ENCODE results near the gene DMRTA1. TPM values are rescaled to one million over a fixed set of nuclear protein-coding genes. Genes with fewer than 3 reads are reported as not detected.

DMRTA1 gene, protein sequence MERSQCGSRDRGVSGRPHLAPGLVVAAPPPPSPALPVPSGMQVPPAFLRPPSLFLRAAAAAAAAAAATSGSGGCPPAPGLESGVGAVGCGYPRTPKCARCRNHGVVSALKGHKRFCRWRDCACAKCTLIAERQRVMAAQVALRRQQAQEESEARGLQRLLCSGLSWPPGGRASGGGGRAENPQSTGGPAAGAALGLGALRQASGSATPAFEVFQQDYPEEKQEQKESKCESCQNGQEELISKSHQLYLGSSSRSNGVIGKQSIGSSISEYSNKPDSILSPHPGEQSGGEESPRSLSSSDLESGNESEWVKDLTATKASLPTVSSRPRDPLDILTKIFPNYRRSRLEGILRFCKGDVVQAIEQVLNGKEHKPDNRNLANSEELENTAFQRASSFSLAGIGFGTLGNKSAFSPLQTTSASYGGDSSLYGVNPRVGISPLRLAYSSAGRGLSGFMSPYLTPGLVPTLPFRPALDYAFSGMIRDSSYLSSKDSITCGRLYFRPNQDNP
- total RNA-seq (under 1 TPM; 0.07 to 0.69 (median 0.30) TPM), polyA plus RNA-seq (under 1 TPM; 0.13 to 0.22 TPM)
- long read RNA-seq, donor 1, full-length matches to known transcripts: 2 of 2 reads
- long read RNA-seq, donor 1, partial matches to known transcripts: 0 of 2 reads
- long read RNA-seq, donor 1, other reads (novel, unspliced or antisense): 0 of 2 reads
- long read RNA-seq, donor 2: 0 reads
- long read RNA-seq, donor 3: 0 reads

DNA sequence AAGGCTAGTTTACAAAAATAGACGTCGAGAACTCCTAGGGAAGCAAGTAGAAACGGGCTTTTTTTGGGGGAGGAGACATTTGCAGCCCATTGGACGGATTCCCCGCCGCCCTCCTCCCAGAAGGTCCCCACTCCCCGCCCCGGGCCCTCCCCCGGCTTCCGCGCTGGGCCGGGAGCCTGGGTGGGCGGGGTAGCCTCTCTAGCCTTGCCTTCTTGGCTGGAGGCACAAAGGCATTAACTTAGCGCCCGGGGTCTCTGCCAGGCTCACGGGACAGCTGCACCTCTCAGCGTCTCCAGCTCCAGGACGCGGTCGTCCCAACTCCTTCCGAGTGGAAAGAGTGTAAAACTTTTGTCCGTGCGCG, at the start of gene DMRTA1:
TSS of gene DMRTA1 (plus strand) at position 236 of the 361 bp plus-strand sequence. CDS start 242 bp downstream, outside the sequence.
- H3K9me3 ChIP-seq: no peaks in the 10 kb centered on the region
- no peak for TF ChIP-seq POLR2A (IDR thresholded peaks at IDR 0.05)
- TF ChIP-seq, protein P1, sequence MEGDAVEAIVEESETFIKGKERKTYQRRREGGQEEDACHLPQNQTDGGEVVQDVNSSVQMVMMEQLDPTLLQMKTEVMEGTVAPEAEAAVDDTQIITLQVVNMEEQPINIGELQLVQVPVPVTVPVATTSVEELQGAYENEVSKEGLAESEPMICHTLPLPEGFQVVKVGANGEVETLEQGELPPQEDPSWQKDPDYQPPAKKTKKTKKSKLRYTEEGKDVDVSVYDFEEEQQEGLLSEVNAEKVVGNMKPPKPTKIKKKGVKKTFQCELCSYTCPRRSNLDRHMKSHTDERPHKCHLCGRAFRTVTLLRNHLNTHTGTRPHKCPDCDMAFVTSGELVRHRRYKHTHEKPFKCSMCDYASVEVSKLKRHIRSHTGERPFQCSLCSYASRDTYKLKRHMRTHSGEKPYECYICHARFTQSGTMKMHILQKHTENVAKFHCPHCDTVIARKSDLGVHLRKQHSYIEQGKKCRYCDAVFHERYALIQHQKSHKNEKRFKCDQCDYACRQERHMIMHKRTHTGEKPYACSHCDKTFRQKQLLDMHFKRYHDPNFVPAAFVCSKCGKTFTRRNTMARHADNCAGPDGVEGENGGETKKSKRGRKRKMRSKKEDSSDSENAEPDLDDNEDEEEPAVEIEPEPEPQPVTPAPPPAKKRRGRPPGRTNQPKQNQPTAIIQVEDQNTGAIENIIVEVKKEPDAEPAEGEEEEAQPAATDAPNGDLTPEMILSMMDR (IDR thresholded peaks at IDR 0.05): no peak
- TF ChIP-seq EP300 (IDR thresholded peaks at IDR 0.05): no peak
- intact Hi-C loops (cut with DNase I): no loop called here
- WGBS, 3 donors: 0% methylated on average over 22 to 24 of the region's 24 CpGs
- H3K36me3 ChIP-seq: no peaks in the 10 kb centered on the region
- peaks cover 7% of the 10 kb centered on the region for H3K4me1 ChIP-seq (ENCODE audit: insufficient read depth)
- peak within 1 kb of the TSS; percentile 23 to 29 for H3K27ac ChIP-seq
- DNase-seq: peak; percentile 55 to 65 (median 58)
- H3K4me3 ChIP-seq: peak within 1 kb of the TSS; percentile 61
- H3K27me3 ChIP-seq: no peaks in the 10 kb centered on the region

DNA sequence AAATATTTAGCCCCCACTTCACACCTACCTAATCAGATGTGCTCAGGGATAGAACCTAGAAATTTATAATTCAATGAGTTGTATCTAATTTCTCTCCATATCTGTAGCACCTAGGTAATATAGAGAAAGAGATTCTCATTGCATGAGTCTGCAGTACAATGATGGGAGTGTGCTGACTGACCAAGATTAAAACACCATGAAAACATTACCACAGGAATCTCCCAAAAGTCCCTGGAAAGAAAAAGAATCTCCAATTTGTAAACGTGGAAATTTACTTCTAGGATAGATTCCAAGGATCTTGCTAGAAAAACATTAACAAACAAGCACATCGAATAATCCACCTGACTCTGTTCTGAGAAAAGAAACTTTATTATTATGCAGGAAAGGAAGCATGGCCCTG, 45.0 kb upstream of the DMRTA1 start:
- DNase-seq: no peak
- WGBS, 3 donors: 26 to 41% (median 31%) methylated on average over 2 of the region's 2 CpGs
- Histone ChIP-seq H3K36me3 (no peaks in the 10 kb centered on the region), H3K4me3 (no peak overlapping the region), H3K27ac (no peak overlapping the region), H3K4me1 (ENCODE audit: insufficient read depth) (no peaks in the 10 kb centered on the region), H3K9me3 (no peaks in the 10 kb centered on the region), H3K27me3 (no peaks in the 10 kb centered on the region)
- intact Hi-C loops (cut with DNase I): no loop called here
- TF ChIP-seq EP300 (IDR thresholded peaks at IDR 0.05) (no peak), POLR2A (IDR thresholded peaks at IDR 0.05) (no peak)
- TF ChIP-seq, protein P1 (IDR thresholded peaks at IDR 0.05): no peak

DNA sequence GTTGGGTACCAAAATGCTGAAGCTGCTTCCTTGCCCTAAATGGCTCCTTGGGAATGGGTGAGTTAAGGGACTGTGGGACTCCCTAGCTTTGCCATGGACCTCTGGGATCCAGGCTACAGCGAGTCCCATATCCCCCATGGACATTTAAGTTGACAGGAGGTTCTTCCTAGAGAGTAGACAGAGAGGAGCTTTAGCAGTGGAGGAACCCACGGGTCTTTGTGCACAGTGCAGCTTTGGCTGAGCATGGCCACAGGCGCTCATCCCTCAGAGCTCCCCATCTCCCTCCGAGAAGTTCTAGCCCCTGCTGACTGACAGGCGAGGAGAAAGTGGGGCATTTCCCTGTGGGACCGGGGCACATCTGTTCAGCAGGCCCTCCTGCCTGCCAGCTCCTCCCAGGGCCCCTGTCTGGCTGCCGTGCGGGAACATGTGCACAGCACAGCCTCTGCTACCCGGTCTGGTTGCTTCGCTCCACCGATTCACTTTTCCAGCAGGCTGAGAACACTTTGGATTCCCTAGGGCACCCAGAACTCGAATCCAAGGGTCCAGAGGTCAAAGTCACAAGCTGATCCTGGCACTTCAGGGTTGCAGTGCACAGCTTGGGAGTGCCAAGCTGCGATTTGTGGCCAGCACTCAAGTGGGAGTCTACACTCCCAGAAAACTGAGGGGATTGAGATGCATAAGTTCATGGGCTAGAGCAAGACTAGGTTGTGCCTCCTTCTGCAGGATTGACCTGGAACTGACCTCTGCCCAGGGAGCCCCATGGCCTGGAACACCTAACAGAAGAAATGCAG, 40.6 kb upstream of the DMRTA1 start:
- WGBS, 3 donors: 75 to 79% (median 76%) methylated on average over 13 of the region's 13 CpGs
- intact Hi-C loops (cut with DNase I): no loop called here

DNA sequence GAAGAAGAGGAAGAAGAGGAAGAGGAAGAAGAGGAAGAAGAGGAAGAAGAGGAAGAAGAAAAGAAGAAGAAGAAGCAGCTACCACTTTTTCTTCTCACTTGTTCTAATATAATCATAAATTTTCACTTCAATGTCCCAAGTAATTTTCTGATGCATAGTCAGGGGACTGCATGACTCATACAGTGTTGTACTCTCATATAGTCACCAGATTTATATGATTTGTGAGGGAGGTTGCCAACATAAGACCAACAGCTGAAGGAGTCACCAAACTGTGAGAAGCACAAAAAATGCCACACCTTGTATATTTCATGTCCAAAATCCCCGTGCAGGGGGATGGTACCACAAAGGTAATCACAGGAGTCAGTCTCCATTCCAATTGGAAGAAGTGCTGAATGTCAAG, 32.7 kb upstream of the DMRTA1 start:
- no peak for DNase-seq
- TF ChIP-seq POLR2A (IDR thresholded peaks at IDR 0.05): no peak
- TF ChIP-seq, protein P1 (IDR thresholded peaks at IDR 0.05): no peak
- TF ChIP-seq EP300 (IDR thresholded peaks at IDR 0.05): no peak

More for the DNA sequence above, 40.6 kb upstream of the DMRTA1 start:
- H3K27ac ChIP-seq: no peak overlapping the region
- DNase-seq: no peak
- H3K27me3 ChIP-seq: no peaks in the 10 kb centered on the region
- no peaks in the 10 kb centered on the region for H3K9me3 ChIP-seq
- H3K36me3 ChIP-seq: no peaks in the 10 kb centered on the region
- TF ChIP-seq EP300 (IDR thresholded peaks at IDR 0.05) (no peak), POLR2A (IDR thresholded peaks at IDR 0.05) (no peak)
- TF ChIP-seq, protein P1 (IDR thresholded peaks at IDR 0.05): no peak
- H3K4me3 ChIP-seq: no peak overlapping the region
- no peaks in the 10 kb centered on the region for H3K4me1 ChIP-seq (ENCODE audit: insufficient read depth)

More for the DNA sequence above, 32.7 kb upstream of the DMRTA1 start:
- no peaks in the 10 kb centered on the region for H3K9me3 ChIP-seq
- no peaks in the 10 kb centered on the region for H3K27me3 ChIP-seq
- no peak overlapping the region for H3K27ac ChIP-seq
- 48 to 76% (median 58%) methylated on average over 1 of the region's 1 CpG for WGBS, 3 donors
- H3K4me3 ChIP-seq: no peak overlapping the region
- H3K4me1 ChIP-seq (ENCODE audit: insufficient read depth): no peaks in the 10 kb centered on the region
- intact Hi-C loops (cut with DNase I): no loop called here
- H3K36me3 ChIP-seq: no peaks in the 10 kb centered on the region
